ENCODE measurements around the gene MAP4K1. TPM values are rescaled to one million over a fixed set of nuclear protein-coding genes. Genes with fewer than 3 reads are reported as not detected.

The MAP4K1 gene
- total RNA-seq, 4 donors from 2014 or later: 2.3 to 7.1 (median 5.1) TPM

- TF ChIP-seq CTCF (IDR thresholded peaks at IDR 0.05; ENCODE audit: low read depth): no peak
These were observed 58.0 kb downstream of the MAP4K1 start for GRCh38 chr19:38559428-38560401.

GRCh38 chr19:38557205-38557799 lies 60.5 kb downstream of the MAP4K1 start:
- TF ChIP-seq CTCF (IDR thresholded peaks at IDR 0.05; ENCODE audit: low read depth): no peak

- no peak for TF ChIP-seq CTCF (IDR thresholded peaks at IDR 0.05; ENCODE audit: low read depth)
These were observed 61.1 kb downstream of the MAP4K1 start for GRCh38 chr19:38556521-38557174.

GRCh38 chr19:38555200-38555599 lies 62.6 kb downstream of the MAP4K1 start:
- TF ChIP-seq CTCF (IDR thresholded peaks at IDR 0.05; ENCODE audit: low read depth): no peak

GRCh38 chr19:38554676-38555141 lies 63.0 kb downstream of the MAP4K1 start:
- no peak for TF ChIP-seq CTCF (IDR thresholded peaks at IDR 0.05; ENCODE audit: low read depth)

GRCh38 chr19:38551450-38551813 lies 66.3 kb downstream of the MAP4K1 start:
- TF ChIP-seq CTCF (IDR thresholded peaks at IDR 0.05; ENCODE audit: low read depth): no peak

- no peak for TF ChIP-seq CTCF (IDR thresholded peaks at IDR 0.05; ENCODE audit: low read depth)
These were observed 67.4 kb downstream of the MAP4K1 start for GRCh38 chr19:38550376-38550775.

Measured in subcutaneous adipose tissue (tissue), 4 donors.